Neural progenitor cell (in vitro differentiated cells): Measurements from ENCODE around the gene KNG1.

Experiments
- CTCF ChIP-seq: fragments of 200-600 bp; sonication (generic); IDR thresholded peaks from 2 replicates; pipeline ENCODE4 v1.5.1; 2017; ENCODE audit warnings: antibody characterized with exemption, mild to moderate bottlenecking
- EZH2phosphoT487 ChIP-seq: fragments of 200-600 bp; sonication (generic); IDR thresholded peaks from 2 replicates; pipeline ENCODE4 v1.6.1; 2017; ENCODE audit warnings: antibody characterized with exemption

GRCh38 chr3:186719945-186720739 is 3.0 kb downstream of the KNG1 start:
- TF ChIP-seq CTCF (no peak), EZH2phosphoT487 (no peak)
